IMR-90 (cell line): Measurements from ENCODE around the gene RNFT2. TPM values are rescaled to one million over a fixed set of nuclear protein-coding genes. Genes with fewer than 3 reads are reported as not detected.

Experiments used
- ATAC-seq: fragments of 200-7000 bp; cut with Tn5 transposase; 2 replicates; pipeline ENCODE4 v1.9.1; 2020; ENCODE audit warnings: low read depth, mild to moderate bottlenecking, moderate library complexity
- BruUV-seq: library from RNA; stranded (reverse); fragments of 400-500 nt; replicated peaks from 2 replicates; lab custom pipeline; 2021; lab: Mats Ljungman, UMichigan
- CTCF ChIA-PET: fragments of 300-600 bp; formaldehyde crosslinking; extraction: SDS; loops from one replicate; lab custom pipeline; 2021; ENCODE audit warnings: antibody characterized with exemption; lab: Yijun Ruan, JAX
- POLR2A ChIA-PET: fragments of 300-600 bp; sonication (Branson Sonifier 250); formaldehyde crosslinking; loops from one replicate; lab custom pipeline; 2022; ENCODE audit warnings: antibody characterized with exemption; ENCODE audit not compliant: unreplicated experiment; lab: Charles Lee
- DNase-seq: peaks from one replicate; pipeline ENCODE4 v3.0.0; 2013
- H2AFZ ChIP-seq: replicated peaks from 2 replicates; pipeline ENCODE3; 2013; ENCODE audit warnings: low read length, mild to moderate bottlenecking; ENCODE audit not compliant: poor library complexity
- H2AK5ac ChIP-seq: 2 replicates; pipeline ENCODE4 v1.6.1; 2013; ENCODE audit warnings: low read depth, low read length, inconsistent platforms
- H2AK9ac ChIP-seq: replicated peaks from 2 replicates; pipeline ENCODE3; 2013; ENCODE audit warnings: mild to moderate bottlenecking, low read depth, low read length, moderate library complexity; ENCODE audit not compliant: poor library complexity
- H2BK120ac ChIP-seq: 2 replicates; pipeline ENCODE4 v1.6.1; 2013; ENCODE audit warnings: low read depth, low read length, inconsistent platforms
- H2BK15ac ChIP-seq: 3 replicates; pipeline ENCODE4 v1.6.1; 2013; ENCODE audit warnings: low read depth, low read length, inconsistent platforms
- H2BK20ac ChIP-seq: 2 replicates; pipeline ENCODE4 v1.6.1; 2013; ENCODE audit warnings: low read depth, mild to moderate bottlenecking, inconsistent platforms, low read length, moderate library complexity
- H2BK5ac ChIP-seq: 2 replicates; pipeline ENCODE4 v1.6.1; 2013; ENCODE audit warnings: mild to moderate bottlenecking, low read depth, low read length, inconsistent platforms; ENCODE audit not compliant: poor library complexity, severe bottlenecking
- H3K14ac ChIP-seq: replicated peaks from 2 replicates; pipeline ENCODE4 v1.6.1; 2013; ENCODE audit warnings: low read depth, low read length, inconsistent platforms
- H3K18ac ChIP-seq: 2 replicates; pipeline ENCODE4 v1.6.1; 2013; ENCODE audit warnings: low read depth, low read length, control low read depth
- H3K23ac ChIP-seq: 2 replicates; pipeline ENCODE4 v1.6.1; 2013; ENCODE audit warnings: low read depth, low read length, inconsistent platforms
- H3K27ac ChIP-seq: 2 replicates; pipeline ENCODE4 v1.5.1; 2013; ENCODE audit warnings: mild to moderate bottlenecking, control low read depth, low read length; ENCODE audit not compliant: insufficient read depth
- H3K27me3 ChIP-seq: 2 replicates; pipeline ENCODE4 v1.6.1; 2013; ENCODE audit warnings: low read length; ENCODE audit not compliant: control insufficient read depth, insufficient read depth
- H3K36me3 ChIP-seq: 2 replicates; pipeline ENCODE4 v1.6.1; 2013; ENCODE audit warnings: low read length, mixed read lengths; ENCODE audit not compliant: control insufficient read depth, insufficient read depth
- H3K4ac ChIP-seq: 2 replicates; pipeline ENCODE4 v1.6.1; 2013; ENCODE audit warnings: low read depth, low read length, inconsistent platforms
- H3K4me1 ChIP-seq: 2 replicates; pipeline ENCODE4 v1.6.1; 2013; ENCODE audit warnings: low read length, mixed read lengths; ENCODE audit not compliant: control insufficient read depth, insufficient read depth
- H3K4me2 ChIP-seq: 2 replicates; pipeline ENCODE4 v1.6.1; 2013; ENCODE audit warnings: low read depth, mild to moderate bottlenecking, control low read depth, low read length, moderate library complexity
- H3K4me3 ChIP-seq: 2 replicates; pipeline ENCODE4 v1.5.1; 2013; ENCODE audit warnings: low read depth, mild to moderate bottlenecking, control low read depth, low read length, moderate library complexity; ENCODE audit not compliant: insufficient read depth
- H3K56ac ChIP-seq: 2 replicates; pipeline ENCODE4 v1.6.1; 2013; ENCODE audit warnings: low read length, inconsistent platforms; ENCODE audit not compliant: insufficient read depth; ENCODE audit errors: extremely low read depth
- H3K79me1 ChIP-seq, 2 experiments: 2 replicates each; pipeline ENCODE4 v1.6.1; 2013; ENCODE audit warnings: low read length in 2 of 2, inconsistent platforms in 1 of 2, low read depth in 1 of 2
- H3K9ac ChIP-seq: 2 replicates; pipeline ENCODE4 v1.6.1; 2013; ENCODE audit warnings: low read depth, low read length, control low read depth
- H3K9me1 ChIP-seq: 2 replicates; pipeline ENCODE4 v1.6.1; 2013; ENCODE audit warnings: low read length, inconsistent platforms; ENCODE audit not compliant: insufficient read depth
- H3K9me3 ChIP-seq: 2 replicates; pipeline ENCODE4 v1.6.1; 2013; ENCODE audit warnings: low read length; ENCODE audit not compliant: control insufficient read depth, insufficient read depth
- H4K20me1 ChIP-seq: 2 replicates; pipeline ENCODE4 v1.6.1; 2013; ENCODE audit warnings: low read length, inconsistent platforms; ENCODE audit not compliant: insufficient read depth
- H4K5ac ChIP-seq: 2 replicates; pipeline ENCODE4 v1.6.1; 2013; ENCODE audit warnings: mild to moderate bottlenecking, low read depth, low read length, control low read depth
- H4K8ac ChIP-seq, 2 experiments: 2 replicates each; pipeline ENCODE4 v1.6.1; 2013; ENCODE audit warnings: low read depth in 2 of 2, low read length in 2 of 2, control low read depth in 1 of 2, inconsistent platforms in 1 of 2
- H4K91ac ChIP-seq: 2 replicates; pipeline ENCODE4 v1.6.1; 2013; ENCODE audit warnings: low read depth, low read length, inconsistent platforms; ENCODE audit not compliant: insufficient read depth
- CEBPB ChIP-seq: IDR thresholded peaks from 2 replicates; pipeline ENCODE4 v1.6.1; 2012; ENCODE audit warnings: low read depth, low read length, improper control_type of control experiment
- CTCF ChIP-seq: conservative IDR thresholded peaks from 2 replicates; pipeline ENCODE4 v1.5.1; 2012; ENCODE audit warnings: mild to moderate bottlenecking, low read depth, low read length, improper control_type of control experiment
- ELK1 ChIP-seq: fragments of 150-350 bp; IDR thresholded peaks from 2 replicates; pipeline ENCODE4 v1.6.1; 2016; ENCODE audit warnings: low read depth, mild to moderate bottlenecking, low read length, moderate library complexity, borderline replicate concordance
- MAFK ChIP-seq: IDR thresholded peaks from 2 replicates; pipeline ENCODE4 v1.6.1; 2012; ENCODE audit warnings: low read depth, low read length, improper control_type of control experiment
- MXI1 ChIP-seq: IDR thresholded peaks from 2 replicates; pipeline ENCODE4 v1.6.1; 2012; ENCODE audit warnings: low read depth, mild to moderate bottlenecking, low read length, moderate library complexity, borderline replicate concordance
- POLR2A ChIP-seq: IDR thresholded peaks from 2 replicates; pipeline ENCODE4 v1.6.1; 2012; ENCODE audit warnings: mild to moderate bottlenecking, low read depth, low read length
- RFX5 ChIP-seq: IDR thresholded peaks from 2 replicates; pipeline ENCODE4 v1.8.0; 2012; ENCODE audit warnings: low read depth, mild to moderate bottlenecking, low read length, moderate library complexity
- SMC3 ChIP-seq: fragments of 150-350 bp; IDR thresholded peaks from 2 replicates; pipeline ENCODE4 v1.6.1; 2016; ENCODE audit warnings: low read depth, mild to moderate bottlenecking, antibody characterized with exemption, low read length, moderate library complexity
- USF2 ChIP-seq: fragments of 150-350 bp; IDR thresholded peaks from 2 replicates; pipeline ENCODE4 v1.6.1; 2017; ENCODE audit warnings: mild to moderate bottlenecking, antibody characterized with exemption, low read length, low read depth
- WGBS, 2 experiments: methylation state at CpG; one replicate each; pipeline versions ENCODE4 v1.1.5 to v1.1.7; 2013; ENCODE audit warnings: missing lambda C conversion rate in 2 of 2; ENCODE audit not compliant: insufficient read length in 1 of 2; ENCODE audit errors: extremely low coverage in 2 of 2; 5-methylcytosine and 5-hydroxymethylcytosine counted together
- dilution Hi-C: fragments of 300-500 bp; cut with HindIII; formaldehyde crosslinking; loops from one replicate; pipeline ENCODE4 v1.14.3; 2018; ENCODE audit warnings: low sequenced_read_pairs; ENCODE audit not compliant: unreplicated experiment
- in situ Hi-C: fragments of 300-500 bp; cut with MboI; formaldehyde crosslinking; loops from 3 replicates; pipeline ENCODE4 v1.14.3; 2019; ENCODE audit warnings: low sequenced_read_pairs, inconsistent platforms, mixed read lengths
- intact Hi-C: fragments of 100-400 bp; cut with micrococcal nuclease; formaldehyde crosslinking; loops from 2 replicates; pipeline ENCODE4 v1.10.0; 2022
- polyA plus RNA-seq, 3 experiments: library from polyadenylated mRNA; depleted of rRNA; stranded (reverse); fragments of >200 nt; gene quantifications; 2 replicates each; pipeline ENCODE4 v1.2.3, GENCODE V29; 2012; ENCODE audit warnings: low replicate concordance in 1 of 3
- total RNA-seq: library from RNA; depleted of rRNA; stranded (reverse); fragments of >200 nt; gene quantifications from 2 replicates; pipeline ENCODE4 v1.2.3, GENCODE V29; 2012

The RNFT2 gene
- total and polyA plus RNA-seq, 2 of the 4 experiments (the other 2 are of a cell fraction), result 1.6 to 2.3 TPM

- Histone ChIP-seq H3K4me3 (no peak overlapping the region), H2AK5ac (no peak overlapping the region), H2AFZ (no peak overlapping the region), H3K27ac (no peak overlapping the region), H2BK15ac (no peak overlapping the region), H3K18ac (no peak overlapping the region), H3K4ac (no peak overlapping the region), H3K36me3 (no peaks in the 10 kb centered on the region), H3K23ac (no peak overlapping the region), H2BK20ac (no peak overlapping the region), H4K5ac (no peak overlapping the region), H3K9me1 (no peaks in the 10 kb centered on the region), H4K20me1 (no peaks in the 10 kb centered on the region), H2AK9ac (no peak overlapping the region), H2BK5ac (no peak overlapping the region), H3K79me1 (no peaks in the 10 kb centered on the region), H3K4me1 (no peaks in the 10 kb centered on the region), H3K27me3 (no peaks in the 10 kb centered on the region), H3K9ac (no peak overlapping the region), H3K9me3 (no peaks in the 10 kb centered on the region), H3K56ac (no peak overlapping the region), H4K8ac (no peak overlapping the region), H3K14ac (no peak overlapping the region), H2BK120ac (no peak overlapping the region), H4K91ac (no peak overlapping the region), H3K4me2 (no peak overlapping the region)
- CTCF ChIA-PET, result interaction anchor here (0.6 kb wide), 1 partner anchor 33 kb away, joined by 3 read pairs; no protein-coding TSS in a partner anchor
- DNase-seq (no peak), ATAC-seq (no peak)
- TF ChIP-seq CTCF, result no peak
- TF ChIP-seq SMC3, result no peak
- TF ChIP-seq MAFK, result no peak
- TF ChIP-seq MXI1, result no peak
- no peak for TF ChIP-seq ELK1
- TF ChIP-seq USF2, result no peak
- TF ChIP-seq POLR2A, result no peak
- no peak for TF ChIP-seq CEBPB
- TF ChIP-seq RFX5, result no peak
- POLR2A ChIA-PET, result no interaction called here
- in situ Hi-C loops, result no loop called here
- BruUV-seq, result no TSS peak
- dilution Hi-C loops, result no loop called here
- intact Hi-C loops, result no loop called here
- 73% methylated on average over 3 of the region's 4 CpGs; no CpG with 5 or more reads in 1 of the 2 experiments for WGBS, 2 experiments
These were observed 60.6 kb downstream of the RNFT2 start for GRCh38 chr12:116798719-116799118.
